ENCODE results near the gene EEA1.
"Not testable (repeated sequence)": the region's sequence is repeated elsewhere in the genome, so short reads cannot be mapped to it uniquely, and the experiment has no call there.

The EEA1 gene

DNA sequence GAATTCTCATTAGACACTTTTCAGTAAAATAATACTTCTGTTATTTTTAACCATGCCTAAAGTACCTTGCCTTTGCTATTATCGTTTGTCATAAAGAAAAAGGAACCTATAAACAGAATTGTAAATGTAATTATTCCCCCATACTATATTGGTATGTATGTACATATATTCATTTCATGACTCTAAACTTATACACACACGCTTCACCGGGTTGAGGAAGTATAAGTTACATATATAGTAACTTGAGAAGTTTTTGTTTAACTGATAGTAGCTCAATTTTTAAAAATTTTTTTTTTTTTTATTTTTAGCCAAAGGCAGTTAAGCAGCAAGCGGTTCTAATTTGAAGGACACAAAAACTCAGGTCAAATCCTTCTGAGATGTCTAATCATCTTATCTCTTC, 118.7 kb downstream of the EEA1 start:
- DNase-seq (ENCODE audit: low read depth, low spot score): no peak

DNA sequence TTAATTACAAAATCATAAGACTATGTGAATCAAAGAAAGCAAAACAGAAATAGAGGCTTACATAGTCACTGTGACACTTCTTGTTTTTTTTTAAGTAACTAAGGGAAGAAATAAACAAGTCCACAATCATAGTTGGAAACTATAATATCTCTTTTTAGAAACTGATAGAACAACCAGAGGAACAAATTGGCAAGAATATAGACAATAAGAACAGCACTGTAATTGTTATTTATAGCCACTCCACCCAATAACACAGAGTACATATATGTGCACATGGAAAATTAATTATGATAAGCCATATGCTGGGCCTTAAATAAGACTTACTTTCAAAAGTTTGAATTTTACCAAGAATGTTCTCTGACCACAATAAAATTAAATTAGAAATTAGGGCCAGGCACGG, 125.2 kb downstream of the EEA1 start:
- no peak for DNase-seq (ENCODE audit: low read depth, low spot score)

DNA sequence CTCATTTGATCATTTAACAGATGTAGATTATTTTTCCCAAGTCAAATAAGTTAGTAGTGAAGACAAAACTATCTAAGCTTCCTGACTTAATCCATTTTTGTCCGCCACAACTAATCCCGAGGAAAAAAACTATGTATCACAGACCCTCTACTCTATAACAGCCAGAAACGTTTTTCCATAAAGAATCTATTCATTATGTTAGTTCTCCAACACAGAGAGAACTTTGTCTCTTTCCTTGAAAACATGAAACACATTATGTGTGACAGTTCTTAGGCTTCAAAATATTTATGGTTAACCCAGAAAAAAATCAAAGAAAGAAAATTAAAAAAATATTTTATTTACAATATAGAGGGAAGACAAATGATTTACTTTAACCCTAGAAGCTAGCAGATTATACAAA, 126.2 kb downstream of the EEA1 start:
- no peak for DNase-seq (ENCODE audit: low read depth, low spot score)

DNA sequence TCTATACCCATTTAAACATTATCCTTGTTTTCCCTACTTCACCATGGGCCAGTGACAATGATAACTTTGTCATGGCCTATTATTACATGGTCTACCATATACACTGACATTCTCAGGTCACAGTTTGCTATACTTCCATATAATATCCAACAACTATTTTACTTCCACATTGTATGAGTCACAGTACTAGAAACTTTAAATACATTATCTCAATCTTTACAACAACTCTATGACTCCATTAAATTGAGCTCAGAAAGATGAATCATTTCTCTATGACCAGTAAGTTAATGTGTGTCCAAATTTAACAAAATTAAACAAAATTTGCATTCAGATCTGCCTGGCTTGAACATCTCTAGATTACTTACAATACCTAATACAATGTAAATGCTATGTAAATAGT, 132.4 kb downstream of the EEA1 start:
- no peak for DNase-seq (ENCODE audit: low read depth, low spot score)

DNA sequence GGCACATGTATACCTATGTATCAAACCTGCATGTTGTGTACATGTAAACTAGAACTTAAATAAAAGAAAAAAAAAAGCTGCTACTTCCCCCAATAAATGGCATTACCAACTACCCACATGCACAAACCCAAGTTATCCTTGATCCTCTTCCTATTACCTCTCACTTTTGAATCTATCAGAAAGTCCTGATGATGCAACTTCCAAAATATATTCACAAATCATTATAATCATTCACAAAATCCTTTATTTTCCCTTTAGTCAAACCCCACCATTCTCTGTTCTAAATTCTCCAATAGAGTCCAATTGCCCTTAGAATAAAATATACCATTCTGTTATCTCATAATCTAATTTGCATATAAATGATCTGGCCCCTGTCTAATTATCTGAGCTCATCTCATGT, 134.3 kb downstream of the EEA1 start:
- DNase-seq (ENCODE audit: low read depth, low spot score): no peak

DNA sequence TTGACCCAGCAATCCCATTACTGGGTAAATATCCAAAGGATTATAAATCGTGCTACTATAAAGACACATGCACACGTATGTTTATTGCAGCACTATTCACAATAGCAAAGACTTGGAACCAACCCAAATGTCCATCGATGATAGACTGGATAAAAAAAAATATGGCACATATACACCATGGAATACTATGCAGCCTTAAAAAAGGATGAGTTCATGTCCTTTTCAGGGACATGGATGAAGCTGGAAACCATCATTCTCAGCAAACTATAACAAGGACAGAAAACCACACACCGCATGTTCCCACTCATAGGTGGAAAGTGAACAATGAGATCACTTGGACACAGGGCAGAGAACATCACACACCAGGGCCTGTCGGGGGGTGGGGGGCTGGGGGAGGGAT, 134.7 kb downstream of the EEA1 start:
- DNase-seq (ENCODE audit: low read depth, low spot score): not testable (repeated sequence)

DNA sequence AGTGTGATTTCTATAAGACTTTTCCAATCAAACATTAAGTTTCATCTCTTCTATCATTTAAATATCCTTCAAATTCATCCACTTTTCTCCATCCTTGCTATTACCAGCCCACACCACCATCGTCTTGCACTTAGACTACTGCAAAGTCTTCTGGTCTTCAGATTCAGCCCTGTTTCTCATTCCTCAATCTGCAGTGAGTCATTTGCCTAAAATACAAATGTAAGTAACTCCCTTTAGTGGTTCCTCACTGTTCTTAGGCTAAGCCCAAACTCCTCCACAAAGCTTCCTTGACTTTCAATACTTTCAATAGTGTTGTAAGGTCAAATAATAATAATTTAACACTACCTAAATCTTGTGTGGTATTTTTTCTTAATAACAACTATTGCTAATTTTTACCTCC, 143.1 kb downstream of the EEA1 start:
- DNase-seq (ENCODE audit: low read depth, low spot score): no peak

DNA sequence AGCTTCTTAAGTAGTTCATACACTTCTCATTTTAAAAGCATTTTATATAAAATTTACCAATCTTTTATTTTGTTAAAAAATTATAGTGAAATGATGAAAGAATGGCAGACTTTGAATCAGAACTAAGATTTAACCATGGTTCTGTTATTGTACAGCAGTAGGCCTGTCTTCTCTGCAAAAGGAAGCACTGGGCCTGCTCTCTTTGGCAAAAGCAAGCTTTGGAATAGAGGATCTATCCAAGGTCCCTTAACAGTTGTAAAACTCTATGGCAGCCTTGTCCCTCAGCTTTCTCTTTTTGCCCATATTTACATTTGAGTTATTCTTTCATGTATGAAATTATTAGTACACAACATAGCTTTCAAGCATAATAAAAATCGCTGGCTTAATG, 143.5 kb downstream of the EEA1 start:
- no peak for DNase-seq (ENCODE audit: low read depth, low spot score)

DNA sequence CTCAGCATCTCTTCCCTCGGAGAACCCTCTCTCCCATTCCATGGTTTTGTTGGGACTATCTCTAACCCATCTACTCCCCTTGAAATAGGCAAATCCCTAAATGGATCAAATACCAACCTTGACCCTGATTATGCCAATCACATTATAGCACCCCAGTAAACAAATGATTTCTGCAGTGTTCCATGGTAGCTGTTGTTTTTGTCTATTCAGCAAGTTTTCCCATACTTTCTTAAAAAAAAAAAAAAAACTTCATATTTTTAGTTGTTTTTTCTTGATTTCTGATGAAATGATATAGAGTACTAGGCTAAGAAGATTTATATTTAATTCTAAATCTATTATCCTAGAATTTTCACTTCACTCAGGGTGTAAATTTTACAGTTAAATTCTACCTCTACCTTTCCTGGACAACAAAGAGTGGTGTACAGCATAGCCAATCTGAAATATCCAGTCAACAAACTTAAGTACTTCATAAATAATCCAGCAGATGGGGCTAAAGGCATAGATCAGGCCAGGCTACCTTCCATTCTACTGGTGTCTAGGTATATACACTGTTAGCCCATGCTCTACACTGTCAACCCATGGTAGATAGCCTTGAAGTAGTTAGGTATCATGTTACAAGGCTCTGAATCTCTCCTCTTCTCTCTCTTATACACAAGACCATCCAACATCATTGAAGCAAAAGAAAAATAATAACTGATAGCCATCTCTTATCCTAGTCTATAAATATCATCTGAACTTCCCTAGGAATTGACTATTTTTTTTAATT, 144.1 kb downstream of the EEA1 start:
- no peak for DNase-seq (ENCODE audit: low read depth, low spot score)

DNA sequence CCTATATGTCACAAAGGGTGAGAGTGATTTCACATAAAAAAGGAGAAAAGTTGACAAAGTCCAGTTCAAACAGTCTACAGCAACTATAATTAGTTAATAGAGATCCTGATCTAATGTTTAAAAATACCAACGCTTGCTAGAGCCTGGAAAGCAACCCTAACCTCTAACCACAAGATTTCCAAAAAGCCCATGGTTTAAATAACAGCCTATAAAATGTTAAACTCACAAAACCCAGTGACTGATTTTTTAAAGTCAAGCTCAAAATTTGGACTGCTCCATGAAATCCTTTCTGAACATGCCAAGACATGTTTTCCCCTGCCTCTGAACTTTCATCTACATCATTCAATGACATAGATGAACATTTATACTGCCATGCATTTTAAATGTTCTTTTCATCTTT, 144.7 kb downstream of the EEA1 start:
- no peak for DNase-seq (ENCODE audit: low read depth, low spot score)

DNA sequence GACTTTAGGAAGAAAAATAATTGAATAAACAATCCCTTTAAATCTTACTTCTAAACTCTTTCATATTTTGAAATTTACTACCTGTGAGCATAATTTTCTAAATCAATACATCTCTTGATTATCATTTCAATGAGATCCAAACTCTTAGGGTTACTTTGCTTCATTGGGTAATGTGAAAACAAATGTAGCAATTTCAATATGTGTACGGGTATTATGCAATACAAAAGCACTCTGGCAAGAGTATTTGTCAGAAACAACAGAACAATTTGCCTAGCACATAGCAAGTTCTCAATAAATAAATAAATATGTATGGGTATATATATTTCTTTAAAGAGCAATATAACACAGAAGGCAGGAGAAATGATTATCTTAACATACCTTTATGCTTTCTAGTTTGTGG, 149.2 kb downstream of the EEA1 start:
- no peak for DNase-seq (ENCODE audit: low read depth, low spot score)

DNA sequence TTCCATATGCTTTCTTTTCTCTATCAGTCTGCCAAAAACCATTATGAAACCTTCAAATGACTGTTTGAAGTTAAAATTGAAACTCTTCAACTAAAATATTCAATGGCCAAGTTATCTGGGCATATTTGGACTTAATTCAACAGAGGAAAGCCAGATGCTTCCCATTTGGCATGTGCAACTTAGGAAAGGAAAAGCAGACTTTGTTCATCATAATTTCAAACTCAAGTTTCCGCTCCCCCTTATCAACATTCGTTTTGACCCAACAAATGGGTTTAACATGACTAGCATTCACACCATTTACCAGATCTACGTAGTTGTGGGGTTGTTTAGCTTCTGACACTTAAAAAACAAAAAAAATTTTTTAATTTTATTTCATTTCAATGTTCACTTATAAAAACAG, 150.6 kb downstream of the EEA1 start:
- DNase-seq (ENCODE audit: low read depth, low spot score): no peak

DNA sequence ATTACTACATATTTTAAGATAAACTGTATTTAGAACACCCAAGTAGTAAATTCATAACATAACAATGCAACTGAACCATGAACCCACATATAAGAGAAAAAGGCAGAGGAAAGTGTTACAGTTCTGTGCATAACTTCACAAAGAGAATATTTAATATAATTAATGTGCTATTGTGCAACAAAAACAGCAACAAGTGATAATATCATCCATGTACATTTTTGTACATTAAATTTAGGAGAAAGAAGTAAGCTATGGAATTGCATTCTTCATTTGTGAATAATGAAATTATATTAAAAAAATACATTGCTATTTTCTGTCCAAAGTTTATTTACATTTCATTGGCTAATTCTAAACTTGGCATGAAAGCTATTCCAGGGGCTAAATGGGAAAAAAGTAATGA, 153.7 kb downstream of the EEA1 start:
- DNase-seq (ENCODE audit: low read depth, low spot score): no peak

DNA sequence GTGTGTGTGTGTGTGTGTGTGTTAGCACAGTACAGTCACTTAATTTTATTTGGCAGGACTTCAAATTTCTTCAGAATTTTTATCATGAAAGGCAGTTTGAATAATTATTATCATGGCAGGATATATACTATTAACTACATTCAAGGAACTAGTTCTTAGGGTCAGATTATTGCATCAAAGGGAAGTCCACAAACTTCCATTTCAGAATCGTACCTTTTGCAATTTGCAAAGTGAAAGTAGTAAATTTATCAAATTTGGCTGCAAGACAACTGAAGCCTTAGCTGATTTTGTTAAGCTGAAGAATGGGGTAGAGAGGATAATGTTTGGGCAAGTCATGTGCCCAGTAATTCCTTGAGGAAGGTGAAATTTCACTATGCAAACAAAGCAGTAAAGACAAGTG, 158.1 kb downstream of the EEA1 start:
- DNase-seq (ENCODE audit: low read depth, low spot score): no peak

DNA sequence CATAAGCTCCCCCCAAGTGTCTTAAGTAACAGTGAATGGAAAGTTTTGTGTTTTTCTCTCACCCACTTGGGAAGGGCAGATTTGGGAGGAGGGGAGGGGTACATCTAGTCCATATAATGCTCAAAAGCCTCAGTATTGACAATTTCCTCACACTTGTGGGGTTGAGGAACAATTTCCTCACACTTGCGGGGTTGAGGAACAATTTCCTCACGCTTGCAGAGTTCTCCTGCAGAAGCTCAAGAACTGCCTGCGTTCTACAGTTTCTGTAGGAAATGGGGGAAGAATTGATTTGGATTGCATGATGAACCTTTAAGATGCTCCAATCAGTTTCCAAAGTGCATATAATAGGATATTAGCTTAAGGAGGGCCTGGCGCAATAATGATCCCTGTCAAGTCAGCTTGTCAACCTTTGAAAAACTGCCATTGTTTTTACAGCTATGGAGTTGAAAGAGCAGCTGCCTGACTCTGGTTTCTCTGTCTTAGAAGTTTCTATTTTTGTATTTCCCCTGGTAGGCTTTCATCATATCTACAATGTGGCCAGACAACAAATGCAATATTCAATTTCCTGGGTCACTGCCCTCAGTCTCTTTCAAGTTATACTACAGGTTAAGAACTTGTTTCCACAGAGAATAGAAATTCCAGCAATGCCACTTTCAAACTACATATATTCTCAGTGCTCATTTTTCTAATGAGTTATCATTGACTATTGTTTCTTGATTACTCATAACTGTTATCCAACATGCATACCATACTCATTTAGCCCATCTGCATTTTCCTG, 159.8 kb downstream of the EEA1 start:
- no peak for DNase-seq (ENCODE audit: low read depth, low spot score)

DNA sequence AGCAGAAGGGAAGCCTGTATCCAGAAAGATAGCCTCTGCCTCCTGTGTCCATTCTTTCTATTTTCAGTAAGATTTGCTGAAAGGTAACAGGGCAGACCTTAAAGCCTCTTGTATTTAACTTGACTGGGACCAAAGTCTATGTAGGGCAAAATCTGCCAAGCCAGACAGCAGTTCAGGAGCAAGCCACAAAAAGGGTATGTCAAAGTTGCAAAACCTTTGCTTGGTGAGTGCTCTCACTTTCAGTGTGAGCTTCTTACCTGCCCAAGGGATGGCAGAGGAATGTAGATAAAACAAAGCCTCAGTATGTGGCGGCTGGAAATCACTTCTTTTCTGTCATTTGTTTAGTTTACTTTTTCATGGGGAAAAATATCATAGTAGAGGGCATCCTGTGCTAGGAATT, 163.2 kb downstream of the EEA1 start:
- DNase-seq (ENCODE audit: low read depth, low spot score): no peak

DNA sequence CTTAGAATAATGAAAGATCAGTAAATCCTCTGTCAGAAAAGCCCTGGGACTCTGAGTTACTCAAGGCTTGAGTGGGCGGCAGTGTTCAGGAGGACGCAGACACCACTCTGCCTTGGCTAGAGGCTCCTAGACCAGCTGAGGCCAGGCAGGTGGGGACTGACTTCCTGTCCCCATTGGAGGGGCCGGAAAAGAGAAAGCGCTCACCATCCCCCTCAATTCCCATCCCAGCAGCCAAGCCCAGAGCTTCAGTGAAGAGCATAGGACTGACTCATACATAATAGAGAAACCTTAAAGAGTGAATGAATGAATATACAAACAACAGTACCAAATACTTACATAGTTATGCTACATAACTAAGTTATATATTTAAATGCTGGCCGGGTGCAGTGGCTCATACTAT, 164.3 kb downstream of the EEA1 start:
- no peak for DNase-seq (ENCODE audit: low read depth, low spot score)

DNA sequence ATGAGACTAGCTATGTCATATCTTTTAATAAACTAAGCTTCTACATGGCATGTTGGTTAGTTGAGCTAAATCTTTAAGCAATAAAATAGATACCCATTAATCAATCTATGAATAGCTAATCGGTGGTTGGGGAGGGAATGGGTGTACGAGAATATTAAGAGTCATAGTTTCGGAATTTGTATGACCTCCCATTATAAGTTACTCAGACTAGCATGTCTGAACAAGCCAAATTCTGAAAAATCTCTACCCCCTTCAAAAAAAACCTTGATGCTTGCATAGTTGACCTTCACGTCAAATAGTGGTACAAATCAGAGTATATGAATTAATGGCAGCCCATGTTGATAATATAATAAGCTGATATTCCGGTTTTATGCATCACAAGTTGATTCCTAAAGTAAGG, 166.3 kb downstream of the EEA1 start:
- no peak for DNase-seq (ENCODE audit: low read depth, low spot score)

DNA sequence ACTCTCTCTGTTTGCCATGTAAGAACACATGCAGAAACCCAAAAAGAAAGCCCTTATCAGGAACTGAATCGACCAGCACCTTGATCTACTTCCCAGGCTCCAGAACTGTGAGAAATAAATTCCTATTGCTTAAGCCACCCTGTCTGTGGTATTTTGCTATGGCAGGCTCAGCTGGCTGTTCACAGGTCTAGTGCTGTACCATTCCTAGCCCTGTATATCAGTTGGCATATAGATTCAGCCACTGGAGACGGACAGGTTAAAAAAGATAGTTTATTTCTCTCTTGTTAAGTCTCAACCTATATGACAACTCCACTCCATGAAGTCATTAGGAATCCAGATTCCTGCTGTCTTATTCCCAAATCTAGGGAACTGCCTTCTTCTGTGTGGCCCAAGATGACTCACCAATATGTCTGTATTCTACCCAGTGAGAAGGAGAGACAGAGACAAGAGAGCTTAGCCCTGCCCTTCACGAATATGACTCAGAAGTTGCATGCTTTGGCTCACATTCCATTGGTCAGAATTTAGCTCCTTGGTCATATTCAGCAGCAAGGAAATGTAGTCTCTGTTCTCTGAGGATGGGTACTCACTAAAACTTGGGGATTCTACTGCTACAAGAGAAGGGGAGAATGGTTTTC, 169.3 kb downstream of the EEA1 start:
- no peak for DNase-seq (ENCODE audit: low read depth, low spot score)

DNA sequence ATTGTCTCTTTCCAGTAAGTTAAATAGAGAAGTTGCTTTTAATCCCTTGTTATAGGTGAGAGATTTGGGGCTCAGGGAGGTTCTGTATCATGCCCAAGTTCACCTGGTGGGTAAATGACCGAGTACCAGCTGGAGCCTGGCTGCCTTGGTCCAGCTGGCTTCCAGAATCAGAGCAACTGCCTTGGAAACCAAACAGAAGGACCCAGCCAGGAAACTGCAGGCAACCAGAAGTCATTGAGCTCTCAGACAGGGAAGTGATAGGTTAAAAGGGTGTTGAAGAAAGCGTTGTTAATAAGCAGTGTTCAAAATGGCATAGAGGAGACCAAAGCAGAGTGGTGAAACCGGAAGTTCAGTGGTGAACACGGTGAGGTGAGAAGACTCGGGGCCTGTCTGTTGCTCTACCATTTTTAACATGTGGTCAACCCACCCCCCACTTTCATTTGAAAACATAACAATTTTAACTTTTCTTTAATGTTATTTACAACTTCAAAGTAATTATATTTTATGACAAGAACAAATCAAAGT, 171.4 kb downstream of the EEA1 start:
- no peak for DNase-seq (ENCODE audit: low read depth, low spot score)

DNA sequence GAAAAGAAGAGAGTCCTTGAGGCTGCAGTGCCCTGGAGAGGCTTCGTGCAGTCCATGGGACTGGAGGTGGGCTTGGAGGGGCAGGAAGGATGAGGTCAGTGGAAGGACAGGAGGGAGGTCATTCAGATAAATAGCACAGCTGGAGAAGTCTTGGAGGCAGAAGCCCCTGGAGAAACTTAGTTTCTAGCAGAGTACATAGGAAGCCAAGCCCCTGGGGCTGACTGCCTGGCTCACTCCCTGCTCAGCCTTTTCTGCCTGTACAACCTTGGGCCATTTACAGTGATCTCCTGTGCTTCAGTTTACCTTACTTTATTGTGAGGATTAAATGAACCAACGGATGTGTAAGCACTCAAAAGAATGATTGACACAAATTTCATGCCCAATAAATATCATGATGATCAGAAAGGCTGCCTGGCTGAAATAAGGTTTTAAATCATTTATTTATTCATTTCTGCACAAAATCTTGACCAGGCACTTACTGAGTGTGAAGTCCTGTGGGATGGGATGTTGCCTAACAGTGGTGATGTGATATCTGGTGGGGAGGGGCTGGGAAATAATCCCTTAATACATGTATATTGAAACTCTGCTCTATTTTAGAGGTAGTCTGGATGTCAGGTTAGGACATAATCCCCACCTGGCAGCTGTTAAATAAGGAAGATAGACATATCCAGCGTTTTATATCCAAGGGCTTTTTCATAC, 172.0 kb downstream of the EEA1 start:
- DNase-seq (ENCODE audit: low read depth, low spot score): no peak
